ENCODE measurements around the gene ANO7. TPM values are rescaled to one million over a fixed set of nuclear protein-coding genes. Genes with fewer than 3 reads are reported as not detected.

Gene ANO7
- total RNA-seq, 4 donors from 2014 or later: 0.32 to 1.3 (median 0.42) TPM; not detected in 1

- 87% methylated on average over 11 of the region's 27 CpGs for WGBS
- TF ChIP-seq EP300 (IDR thresholded peaks at IDR 0.05) (no peak), CTCF (IDR thresholded peaks at IDR 0.05) (no peak), POLR2AphosphoS5 (IDR thresholded peaks at IDR 0.05) (no peak), POLR2A (IDR thresholded peaks at IDR 0.05; ENCODE audit: low read depth) (no peak)
Measured at GRCh38 chr2:241203218-241204009, 14.9 kb downstream of the ANO7 start.

GRCh38 chr2:241204010-241204384 lies 15.5 kb downstream of the ANO7 start:
- intact Hi-C loops (cut with DNase I): no loop called here
- H3K27ac ChIP-seq (replicated peaks in 1 of 4): no peak overlapping the region
- H3K36me3 ChIP-seq: no peaks in the 10 kb centered on the region
- no peaks in the 10 kb centered on the region for H3K9me3 ChIP-seq
- no peak for DNase-seq (ENCODE audit: extremely low spot score)
- H3K4me3 ChIP-seq: no peak overlapping the region
- 98% methylated on average over 8 of the region's 10 CpGs for WGBS
- no peaks in the 10 kb centered on the region for H3K4me1 ChIP-seq
- no peaks in the 10 kb centered on the region for H3K27me3 ChIP-seq
- no peak for TF ChIP-seq EP300 (IDR thresholded peaks at IDR 0.05)
- TF ChIP-seq CTCF (IDR thresholded peaks at IDR 0.05): no peak
- TF ChIP-seq POLR2A (IDR thresholded peaks at IDR 0.05; ENCODE audit: low read depth): no peak
- TF ChIP-seq POLR2AphosphoS5 (IDR thresholded peaks at IDR 0.05): no peak

More at GRCh38 chr2:241203218-241204009, 14.9 kb downstream of the ANO7 start:
- Histone ChIP-seq H3K4me3 (no peak overlapping the region), H3K36me3 (no peaks in the 10 kb centered on the region), H3K27ac (replicated peaks in 1 of 4) (no peak overlapping the region), H3K9me3 (no peaks in the 10 kb centered on the region), H3K27me3 (no peaks in the 10 kb centered on the region), H3K4me1 (no peaks in the 10 kb centered on the region)
- no peak for DNase-seq (ENCODE audit: extremely low spot score)
- intact Hi-C loops (cut with DNase I): no loop called here

- intact Hi-C loops (cut with DNase I): no loop called here
- Histone ChIP-seq H3K4me3 (no peak overlapping the region), H3K4me1 (no peaks in the 10 kb centered on the region), H3K27ac (replicated peaks in 1 of 4) (no peak overlapping the region), H3K27me3 (no peaks in the 10 kb centered on the region), H3K36me3 (no peaks in the 10 kb centered on the region), H3K9me3 (no peaks in the 10 kb centered on the region)
- no peak for TF ChIP-seq EP300 (IDR thresholded peaks at IDR 0.05)
- no peak for TF ChIP-seq POLR2A (IDR thresholded peaks at IDR 0.05; ENCODE audit: low read depth)
- TF ChIP-seq POLR2AphosphoS5 (IDR thresholded peaks at IDR 0.05): no peak
- TF ChIP-seq CTCF (IDR thresholded peaks at IDR 0.05): no peak
- no peak for DNase-seq (ENCODE audit: extremely low spot score)
- 82% methylated on average over 3 of the region's 4 CpGs for WGBS
Measured at GRCh38 chr2:241204490-241204889, 16.0 kb downstream of the ANO7 start.

GRCh38 chr2:241205086-241205485 lies 16.6 kb downstream of the ANO7 start:
- intact Hi-C loops (cut with DNase I): no loop called here
- WGBS: 84% methylated on average over 3 of the region's 3 CpGs
- H3K4me3 ChIP-seq: no peak overlapping the region
- no peaks in the 10 kb centered on the region for H3K36me3 ChIP-seq
- TF ChIP-seq POLR2AphosphoS5 (IDR thresholded peaks at IDR 0.05) (no peak), EP300 (IDR thresholded peaks at IDR 0.05) (no peak), POLR2A (IDR thresholded peaks at IDR 0.05; ENCODE audit: low read depth) (no peak), CTCF (IDR thresholded peaks at IDR 0.05) (no peak)
- H3K4me1 ChIP-seq: no peaks in the 10 kb centered on the region
- no peak overlapping the region for H3K27ac ChIP-seq (replicated peaks in 1 of 4)
- H3K9me3 ChIP-seq: no peaks in the 10 kb centered on the region
- no peak for DNase-seq (ENCODE audit: extremely low spot score)
- H3K27me3 ChIP-seq: no peaks in the 10 kb centered on the region

Measured in esophagus muscularis mucosa (tissue), 4 donors.